KMS-11 (cell line): ENCODE data around the gene ESF1.

Source experiments
- H2AFZ ChIP-seq: fragments of 200-600 bp; sonication (generic); 2 replicates; pipeline ENCODE4 v1.6.1; 2016; ENCODE audit warnings: antibody characterized with exemption, mixed run types, low read depth
- H3K27ac ChIP-seq: fragments of 200-600 bp; sonication (generic); 2 replicates; pipeline ENCODE4 v1.6.1; 2016; ENCODE audit warnings: mild to moderate bottlenecking, mixed run types
- H3K27me3 ChIP-seq: fragments of 200-600 bp; sonication (generic); 2 replicates; pipeline ENCODE4 v1.6.1; 2017; ENCODE audit warnings: mild to moderate bottlenecking, low read depth, mixed run types, moderate library complexity; ENCODE audit not compliant: insufficient read depth
- H3K36me3 ChIP-seq: fragments of 200-600 bp; sonication (generic); 2 replicates; pipeline ENCODE4 v1.6.1; 2017; ENCODE audit warnings: mild to moderate bottlenecking, mixed run types; ENCODE audit not compliant: insufficient read depth
- H3K4me1 ChIP-seq: fragments of 200-600 bp; sonication (generic); 2 replicates; pipeline ENCODE4 v1.6.1; 2016; ENCODE audit warnings: mild to moderate bottlenecking, low read depth, mixed run types; ENCODE audit not compliant: poor library complexity, severe bottlenecking
- H3K4me2 ChIP-seq: fragments of 200-600 bp; sonication (generic); 2 replicates; pipeline ENCODE4 v1.7.0; 2016; ENCODE audit warnings: mild to moderate bottlenecking, mixed run types
- H3K4me3 ChIP-seq: fragments of 200-600 bp; sonication (generic); IDR thresholded peaks from 2 replicates; pipeline ENCODE4 v1.6.1; 2017; ENCODE audit warnings: low read depth, low read length, mixed read lengths; ENCODE audit not compliant: insufficient read depth
- H3K79me2 ChIP-seq: fragments of 200-600 bp; sonication (generic); 2 replicates; pipeline ENCODE4 v1.6.1; 2016; ENCODE audit warnings: low read depth, mixed run types; ENCODE audit not compliant: insufficient read depth
- H3K9ac ChIP-seq: fragments of 200-600 bp; sonication (generic); 2 replicates; pipeline ENCODE4 v1.6.1; 2016; ENCODE audit warnings: mild to moderate bottlenecking, mixed run types
- H4K20me1 ChIP-seq: fragments of 200-600 bp; sonication (generic); 2 replicates; pipeline ENCODE4 v1.6.1; 2016; ENCODE audit warnings: mild to moderate bottlenecking, mixed run types; ENCODE audit not compliant: insufficient read depth
- CTCF ChIP-seq: fragments of 200-600 bp; sonication (generic); conservative IDR thresholded peaks from 2 replicates; pipeline ENCODE4 v1.6.1; 2017; ENCODE audit warnings: low read depth, mild to moderate bottlenecking, antibody characterized with exemption, low read length, moderate library complexity, mixed read lengths

The ESF1 gene

GRCh38 chr20:13816757-13817156 is 32.0 kb upstream of the ESF1 start:
- Histone ChIP-seq H3K27ac (no peak overlapping the region), H3K27me3 (no peaks in the 10 kb centered on the region), H2AFZ (no peak overlapping the region), H3K4me1 (peaks cover 5% of the 10 kb centered on the region), H3K4me2 (no peak overlapping the region), H3K9ac (no peak overlapping the region), H4K20me1 (no peaks in the 10 kb centered on the region), H3K36me3 (no peaks in the 10 kb centered on the region), H3K79me2 (no peaks in the 10 kb centered on the region), H3K4me3 (no peak overlapping the region)
- TF ChIP-seq CTCF = no peak

GRCh38 chr20:13814672-13815071 is 30.0 kb upstream of the ESF1 start:
- Histone ChIP-seq H3K27ac (no peak overlapping the region), H3K79me2 (no peaks in the 10 kb centered on the region), H2AFZ (no peak overlapping the region), H3K36me3 (no peaks in the 10 kb centered on the region), H3K4me3 (no peak overlapping the region), H3K27me3 (no peaks in the 10 kb centered on the region), H3K9ac (no peak overlapping the region), H3K4me2 (no peak overlapping the region), H3K4me1 (peaks cover 5% of the 10 kb centered on the region), H4K20me1 (no peaks in the 10 kb centered on the region)
- no peak for TF ChIP-seq CTCF

GRCh38 chr20:13813910-13814309 is 29.2 kb upstream of the ESF1 start:
- Histone ChIP-seq H3K4me2 (no peak overlapping the region), H3K9ac (no peak overlapping the region), H3K36me3 (no peaks in the 10 kb centered on the region), H4K20me1 (no peaks in the 10 kb centered on the region), H3K4me3 (no peak overlapping the region), H3K4me1 (peaks cover 5% of the 10 kb centered on the region), H2AFZ (no peak overlapping the region), H3K27ac (no peak overlapping the region), H3K79me2 (no peaks in the 10 kb centered on the region), H3K27me3 (no peaks in the 10 kb centered on the region)
- TF ChIP-seq CTCF = no peak

GRCh38 chr20:13810446-13810845 is 25.7 kb upstream of the ESF1 start:
- Histone ChIP-seq H2AFZ (no peak overlapping the region), H3K27ac (no peak overlapping the region), H3K4me1 (peaks cover 5% of the 10 kb centered on the region), H3K36me3 (no peaks in the 10 kb centered on the region), H3K4me3 (no peak overlapping the region), H4K20me1 (no peaks in the 10 kb centered on the region), H3K4me2 (no peak overlapping the region), H3K27me3 (no peaks in the 10 kb centered on the region), H3K79me2 (no peaks in the 10 kb centered on the region), H3K9ac (no peak overlapping the region)
- no peak for TF ChIP-seq CTCF
